ENCODE data around the gene ZBTB42. TPM values are rescaled to one million over a fixed set of nuclear protein-coding genes. Genes with fewer than 3 reads are reported as not detected.

The ZBTB42 gene
- total RNA-seq, 1 experiment from 2014 or later = 9.2 TPM

- CTCF ChIA-PET = no interaction called here
- Histone ChIP-seq H3K79me2 (ENCODE audit: low read length) (peaks cover 14% of the 10 kb centered on the region), H3K4me3 (ENCODE audit: low read length) (no peak overlapping the region), H2AFZ (ENCODE audit: low read length) (no peak overlapping the region), H3K9ac (ENCODE audit: low read length) (no peak overlapping the region), H3K27me3 (ENCODE audit: low read length) (no peaks in the 10 kb centered on the region), H3K4me2 (ENCODE audit: low read length) (no peak overlapping the region), H3F3A (ENCODE audit: low read length, unreplicated experiment) (no peaks in the 10 kb centered on the region), H4K20me1 (ENCODE audit: low read length) (no peaks in the 10 kb centered on the region), H3K9me2 (replicated peaks; ENCODE audit: low read length) (no peaks in the 10 kb centered on the region), H3K4me1 (ENCODE audit: insufficient read depth, low read length) (no peaks in the 10 kb centered on the region), H3K27ac (ENCODE audit: low read length) (no peak overlapping the region), H3K36me3 (ENCODE audit: low read depth, low read length) (no peaks in the 10 kb centered on the region), H3K9me3 (ENCODE audit: low read length) (no peaks in the 10 kb centered on the region)
- intact Hi-C loops (cut with micrococcal nuclease) = no loop called here
- POLR2A ChIA-PET (ENCODE audit: unreplicated experiment) = no interaction called here
- DNase-seq = no peak
- no TSS peak for BruUV-seq (replicated peaks)
- TF ChIP-seq EZH2 (IDR thresholded peaks at IDR 0.05; ENCODE audit: low read length, unreplicated experiment) = no peak
- no peak for TF ChIP-seq CTCF (conservative IDR thresholded peaks at IDR 0.05; ENCODE audit: low read depth, low read length)
- TF ChIP-seq EZH2phosphoT487 (IDR thresholded peaks at IDR 0.05; ENCODE audit: borderline replicate concordance, low read length) = no peak
- no peak for ATAC-seq
Observed at GRCh38 chr14:104784218-104784568, 16.7 kb upstream of the ZBTB42 start.

GRCh38 chr14:104784846-104785707, 15.8 kb upstream of the ZBTB42 start:
- Histone ChIP-seq H3K9me3 (ENCODE audit: low read length) (no peaks in the 10 kb centered on the region), H2AFZ (ENCODE audit: low read length) (no peak overlapping the region), H3K4me1 (ENCODE audit: insufficient read depth, low read length) (no peaks in the 10 kb centered on the region), H3K36me3 (ENCODE audit: low read depth, low read length) (no peaks in the 10 kb centered on the region), H3K27me3 (ENCODE audit: low read length) (no peaks in the 10 kb centered on the region), H3K9me2 (replicated peaks; ENCODE audit: low read length) (no peaks in the 10 kb centered on the region), H3K4me3 (ENCODE audit: low read length) (no peak overlapping the region), H3K4me2 (ENCODE audit: low read length) (no peak overlapping the region), H3K9ac (ENCODE audit: low read length) (no peak overlapping the region), H3K27ac (ENCODE audit: low read length) (no peak overlapping the region), H4K20me1 (ENCODE audit: low read length) (no peaks in the 10 kb centered on the region), H3F3A (ENCODE audit: low read length, unreplicated experiment) (no peaks in the 10 kb centered on the region), H3K79me2 (ENCODE audit: low read length) (peaks cover 23% of the 10 kb centered on the region)
- CTCF ChIA-PET = no interaction called here
- no peak for DNase-seq
- POLR2A ChIA-PET (ENCODE audit: unreplicated experiment) = no interaction called here
- no peak for ATAC-seq
- no TSS peak for BruUV-seq (replicated peaks)
- intact Hi-C loops (cut with micrococcal nuclease) = no loop called here
- TF ChIP-seq EZH2phosphoT487 (IDR thresholded peaks at IDR 0.05; ENCODE audit: borderline replicate concordance, low read length) (no peak), CTCF (conservative IDR thresholded peaks at IDR 0.05; ENCODE audit: low read depth, low read length) (no peak), EZH2 (IDR thresholded peaks at IDR 0.05; ENCODE audit: low read length, unreplicated experiment) (no peak)

GRCh38 chr14:104785708-104786080, 15.2 kb upstream of the ZBTB42 start:
- H4K20me1 ChIP-seq (ENCODE audit: low read length) = no peaks in the 10 kb centered on the region

More at GRCh38 chr14:104785708-104786080, 15.2 kb upstream of the ZBTB42 start:
- Histone ChIP-seq H3K27ac (ENCODE audit: low read length) (no peak overlapping the region), H2AFZ (ENCODE audit: low read length) (no peak overlapping the region), H3K4me3 (ENCODE audit: low read length) (no peak overlapping the region), H3K9me3 (ENCODE audit: low read length) (no peaks in the 10 kb centered on the region), H3F3A (ENCODE audit: low read length, unreplicated experiment) (no peaks in the 10 kb centered on the region), H3K9me2 (replicated peaks; ENCODE audit: low read length) (no peaks in the 10 kb centered on the region), H3K4me1 (ENCODE audit: insufficient read depth, low read length) (no peaks in the 10 kb centered on the region), H3K27me3 (ENCODE audit: low read length) (no peaks in the 10 kb centered on the region), H3K79me2 (ENCODE audit: low read length) (peaks cover 27% of the 10 kb centered on the region), H3K36me3 (ENCODE audit: low read depth, low read length) (no peaks in the 10 kb centered on the region), H3K4me2 (ENCODE audit: low read length) (no peak overlapping the region), H3K9ac (ENCODE audit: low read length) (no peak overlapping the region)
- no peak for ATAC-seq
- POLR2A ChIA-PET (ENCODE audit: unreplicated experiment) = no interaction called here
- intact Hi-C loops (cut with micrococcal nuclease) = no loop called here
- BruUV-seq (replicated peaks) = no TSS peak
- TF ChIP-seq CTCF (conservative IDR thresholded peaks at IDR 0.05; ENCODE audit: low read depth, low read length) (no peak), EZH2 (IDR thresholded peaks at IDR 0.05; ENCODE audit: low read length, unreplicated experiment) (no peak), EZH2phosphoT487 (IDR thresholded peaks at IDR 0.05; ENCODE audit: borderline replicate concordance, low read length) (no peak)
- CTCF ChIA-PET = no interaction called here
- DNase-seq = no peak

Data from PC-3 (cell line).